Activated CD4-positive, alpha-beta T cell treated with anti-CD3 and anti-CD28 coated beads, Interleukin-2, amount 50 U/mL, for 16 hours (primary cell): Measurements from ENCODE around the gene XYLT1.

Experiments
- DNase-seq: peaks from one replicate; pipeline ENCODE4 v3.0.0-alpha.2; 2020

XYLT1 gene

DNA sequence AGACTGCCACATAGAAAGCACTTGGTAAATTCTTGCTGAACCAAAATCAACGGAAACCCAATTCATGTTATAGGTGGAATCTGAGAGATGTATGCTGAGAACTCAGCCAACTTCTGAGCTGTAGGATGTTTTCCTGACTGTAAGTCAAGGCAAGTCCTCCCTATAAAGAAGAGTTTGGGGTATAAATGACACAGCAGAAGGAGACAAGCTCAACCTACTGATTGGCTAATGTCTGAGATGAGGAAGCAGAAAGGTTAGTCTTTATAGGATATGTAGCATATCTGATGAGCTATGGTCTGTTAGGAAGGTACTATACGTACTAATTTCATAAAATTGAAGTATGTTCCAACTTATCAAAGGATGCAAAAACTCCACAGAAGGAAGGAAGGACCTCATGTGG is 99.5 kb downstream of the XYLT1 start:
- no peak for DNase-seq

DNA sequence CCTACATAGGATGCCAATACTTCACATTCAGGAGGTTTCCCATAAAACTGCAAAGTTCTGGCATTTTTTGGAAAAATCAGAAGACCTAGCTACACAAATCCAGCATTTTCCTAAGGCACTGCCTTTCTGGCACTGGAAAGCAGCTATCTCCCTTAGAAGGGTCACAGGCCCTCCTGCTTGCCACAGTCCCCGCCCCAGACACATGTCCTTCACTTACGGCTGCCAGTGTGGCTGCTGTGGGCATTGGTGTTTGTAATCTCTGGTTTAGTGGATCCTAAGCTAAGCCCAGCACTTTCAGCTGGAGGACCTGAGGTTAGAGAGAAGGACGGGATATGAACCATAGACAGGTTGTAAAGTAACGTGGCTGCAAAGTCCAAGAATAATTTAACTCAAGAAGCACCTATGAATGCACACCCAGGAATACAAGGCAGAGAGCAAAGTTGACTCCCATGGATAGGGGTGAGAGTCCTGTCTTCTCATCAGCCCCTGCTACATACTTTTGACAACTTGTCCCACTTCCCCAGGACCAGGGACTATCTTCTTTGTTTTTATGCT is 100.0 kb downstream of the XYLT1 start:
- no peak for DNase-seq

- peak; percentile 36 for DNase-seq
Observed at GRCh38 chr16:17370223-17370707, 100.5 kb downstream of the XYLT1 start.

DNA sequence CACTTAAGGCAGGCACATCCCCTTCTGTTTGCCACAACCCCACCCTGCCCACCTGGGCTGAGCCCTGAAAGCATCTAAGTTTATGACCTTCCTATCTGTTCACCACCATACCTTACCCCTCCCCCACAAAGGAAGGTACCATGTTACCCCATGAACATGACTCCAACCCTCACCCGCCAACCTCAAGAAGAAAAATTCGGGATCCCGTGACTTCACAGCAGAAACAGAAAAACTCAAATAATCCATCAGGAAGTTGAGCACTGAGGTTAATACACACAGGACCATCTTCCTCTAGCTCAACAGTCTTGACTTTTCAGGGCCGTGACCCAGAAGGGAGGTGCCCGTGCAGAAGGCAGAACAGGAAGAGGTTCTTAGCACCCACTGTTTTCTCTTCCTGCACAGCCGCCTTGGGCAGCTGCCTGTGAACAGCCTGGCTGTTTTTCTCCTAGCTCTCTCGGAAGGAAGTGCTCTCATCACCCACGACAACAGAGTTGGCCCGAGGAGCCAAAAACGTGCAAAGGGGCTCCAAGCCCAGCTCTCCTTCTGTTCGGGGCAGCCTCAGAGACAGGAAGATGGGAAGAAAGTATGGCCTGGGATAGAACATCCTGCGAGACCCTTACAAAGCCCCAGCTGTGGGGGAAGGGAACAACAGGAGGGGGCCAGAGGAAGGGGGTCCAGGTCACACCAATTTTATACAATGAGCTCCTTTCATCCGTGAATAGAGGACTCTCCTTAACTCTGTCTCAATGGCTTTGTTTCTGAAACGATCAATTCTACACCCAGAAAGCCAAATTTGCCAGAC is 101.1 kb downstream of the XYLT1 start:
- peak; percentile 81 for DNase-seq

DNA sequence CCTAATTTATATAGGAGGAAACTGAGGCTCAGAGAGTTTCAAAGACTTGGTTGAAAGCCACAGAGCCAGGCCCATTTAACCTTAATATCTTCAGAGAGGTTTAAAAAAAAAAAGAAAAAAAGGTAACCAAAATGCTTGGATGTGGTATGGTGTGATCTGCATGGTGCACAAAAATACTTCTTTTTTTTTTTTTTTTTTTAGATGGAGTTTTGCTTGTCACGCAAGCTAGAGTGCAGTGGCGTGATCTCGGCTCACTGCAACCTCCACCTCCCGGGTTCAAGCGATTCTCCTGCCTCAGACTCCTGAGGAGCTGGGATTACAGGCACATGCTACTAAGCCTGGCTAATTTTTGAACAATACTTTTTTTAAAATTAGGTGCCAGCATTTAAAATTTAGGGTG is 101.8 kb downstream of the XYLT1 start:
- no peak for DNase-seq

- no peak for DNase-seq
Observed at GRCh38 chr16:17368446-17368845, 102.3 kb downstream of the XYLT1 start.

DNA sequence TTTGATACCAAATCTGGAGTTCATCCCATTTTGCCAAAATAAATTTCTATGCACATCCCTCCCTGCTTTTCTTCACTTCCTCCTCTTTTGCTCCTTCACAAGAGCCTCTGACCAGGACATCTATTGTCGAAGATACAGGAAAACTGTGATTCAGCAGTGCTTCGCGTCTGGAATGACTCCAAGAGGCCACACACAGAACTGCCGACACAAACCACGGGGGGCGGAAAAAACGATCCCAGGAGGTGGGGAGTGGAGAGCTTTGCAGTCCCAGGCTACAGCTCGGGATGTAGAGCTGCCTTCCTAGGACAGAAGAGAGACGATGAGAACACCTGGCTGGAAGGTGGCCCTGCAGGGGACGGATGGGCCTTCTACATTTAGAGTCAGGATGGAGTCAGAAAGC is 102.8 kb downstream of the XYLT1 start:
- no peak for DNase-seq

GRCh38 chr16:17367036-17367435 is 103.7 kb downstream of the XYLT1 start:
- no peak for DNase-seq

DNA sequence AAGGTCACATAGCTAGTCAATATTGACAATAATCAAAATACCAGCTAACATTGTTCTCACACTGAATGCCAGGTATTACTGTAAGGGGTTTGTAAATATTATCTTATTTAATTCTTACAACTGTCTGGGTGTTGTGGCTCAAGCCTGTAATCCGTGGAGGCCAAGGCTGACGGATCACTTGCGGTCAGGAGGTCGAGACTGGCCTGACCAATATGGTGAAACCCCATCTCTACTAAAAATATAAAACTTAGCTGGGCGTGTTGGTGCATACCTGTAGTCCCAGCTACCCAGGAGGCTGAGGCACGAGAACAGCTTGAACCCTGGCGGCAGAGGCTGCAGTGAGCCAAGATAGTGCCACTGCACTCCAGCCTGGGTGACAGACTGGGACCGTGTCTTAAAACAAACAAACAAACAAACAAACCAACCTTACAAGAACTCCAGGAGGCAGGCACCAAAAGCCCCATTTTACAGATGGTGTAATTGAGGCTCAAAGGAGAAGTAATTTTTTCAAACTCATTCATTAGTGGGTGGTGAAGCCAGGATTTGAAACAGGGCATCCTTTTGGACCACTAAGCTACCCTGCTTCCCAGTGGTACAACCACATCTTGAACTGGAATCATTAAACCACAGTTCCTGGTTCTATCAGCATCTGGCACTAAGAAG is 104.3 kb downstream of the XYLT1 start:
- no peak for DNase-seq

DNA sequence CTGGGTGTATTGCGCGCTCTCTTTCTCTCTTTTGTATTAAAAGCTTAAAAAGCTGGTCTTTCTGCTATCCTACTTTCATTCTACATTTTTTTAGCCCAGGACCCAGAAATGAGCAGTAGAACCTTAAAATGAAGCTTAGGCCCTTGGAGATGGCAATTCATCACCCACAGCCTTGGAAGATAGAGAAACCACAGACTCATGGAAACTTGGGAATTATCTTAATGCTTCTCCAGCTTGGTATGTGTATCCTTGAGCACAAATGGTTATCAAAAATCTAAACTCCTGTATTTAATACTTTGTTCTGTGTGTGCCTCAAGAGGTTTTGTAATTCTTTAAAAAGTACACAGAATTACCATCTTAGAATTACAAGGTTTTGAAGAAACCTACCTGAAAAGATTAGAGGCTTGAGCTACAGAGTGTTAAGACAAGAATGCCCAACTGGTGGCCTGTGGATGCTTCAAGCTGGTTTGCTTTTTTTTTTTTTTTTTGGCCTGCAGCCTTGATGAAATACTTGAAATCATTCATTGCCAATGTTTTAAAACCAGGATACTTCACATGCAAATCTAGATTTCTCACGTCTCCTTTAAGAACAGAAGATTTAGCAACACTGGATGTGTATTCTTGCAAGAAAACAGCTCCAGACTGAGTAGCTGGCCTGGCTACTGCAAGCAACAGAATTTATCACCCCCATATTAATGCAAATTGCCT is 105.0 kb downstream of the XYLT1 start:
- no peak for DNase-seq

GRCh38 chr16:17365211-17365541 is 105.6 kb downstream of the XYLT1 start:
- DNase-seq = no peak

DNA sequence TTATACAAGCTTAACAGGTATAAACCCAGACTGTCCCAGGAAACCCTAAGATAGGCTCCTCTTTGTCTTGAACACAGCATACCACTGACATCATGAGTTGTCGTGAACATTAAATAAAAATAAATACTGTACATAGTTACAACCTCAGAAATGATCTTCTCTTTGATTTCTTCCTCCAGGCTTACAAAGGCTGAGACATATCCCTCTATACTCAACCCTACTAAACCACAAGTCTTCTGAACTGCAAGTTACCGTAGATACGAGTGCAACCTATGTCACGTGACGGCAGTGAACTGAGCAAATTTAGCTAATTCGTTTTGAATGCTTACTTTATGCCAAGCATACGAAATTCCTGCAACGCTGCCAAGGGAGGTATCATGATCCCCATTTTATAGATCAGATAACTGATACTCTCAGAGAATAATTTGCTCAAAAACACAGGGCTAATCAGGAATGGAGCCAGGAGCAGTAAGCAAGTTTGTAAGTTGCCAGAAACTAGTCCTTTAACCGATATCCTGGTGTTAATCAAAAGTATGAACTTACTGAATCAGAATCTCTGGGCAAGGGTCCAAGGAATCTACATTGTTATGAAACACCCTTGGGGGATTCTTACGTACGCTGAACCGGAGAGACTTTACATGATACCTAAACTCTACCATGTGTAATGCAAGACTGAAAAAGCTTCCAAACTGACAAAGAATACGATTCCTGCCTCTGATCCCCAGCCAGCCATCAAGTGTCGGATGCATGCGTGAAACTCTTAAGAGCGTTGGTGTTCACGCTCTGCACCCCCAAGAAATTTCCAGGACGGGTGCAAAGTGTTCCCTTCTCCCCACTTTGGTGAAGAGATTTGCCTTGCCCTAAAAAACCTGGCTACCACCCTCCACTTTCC is 106.2 kb downstream of the XYLT1 start:
- DNase-seq = peak; percentile 69

GRCh38 chr16:17362946-17363345 is 107.8 kb downstream of the XYLT1 start:
- DNase-seq = no peak

DNA sequence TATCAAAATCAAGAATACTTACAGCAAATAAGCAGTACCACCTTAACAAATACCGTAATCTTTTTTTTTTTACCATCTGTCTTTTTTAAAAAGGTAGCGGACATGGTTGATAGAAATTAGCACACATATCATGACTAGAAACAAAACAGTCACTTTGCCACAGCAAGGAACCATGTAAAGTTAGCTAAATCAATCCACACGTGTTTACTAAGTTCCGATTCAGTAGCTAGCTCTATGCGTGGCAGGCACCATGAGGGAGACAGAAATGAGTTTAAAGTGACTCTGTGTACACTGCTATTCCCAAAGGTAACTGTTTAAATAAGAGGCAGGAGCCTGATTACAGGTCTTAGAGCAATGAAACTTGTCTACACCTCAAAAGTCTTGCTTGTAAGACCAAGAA is 108.6 kb downstream of the XYLT1 start:
- DNase-seq = no peak

DNA sequence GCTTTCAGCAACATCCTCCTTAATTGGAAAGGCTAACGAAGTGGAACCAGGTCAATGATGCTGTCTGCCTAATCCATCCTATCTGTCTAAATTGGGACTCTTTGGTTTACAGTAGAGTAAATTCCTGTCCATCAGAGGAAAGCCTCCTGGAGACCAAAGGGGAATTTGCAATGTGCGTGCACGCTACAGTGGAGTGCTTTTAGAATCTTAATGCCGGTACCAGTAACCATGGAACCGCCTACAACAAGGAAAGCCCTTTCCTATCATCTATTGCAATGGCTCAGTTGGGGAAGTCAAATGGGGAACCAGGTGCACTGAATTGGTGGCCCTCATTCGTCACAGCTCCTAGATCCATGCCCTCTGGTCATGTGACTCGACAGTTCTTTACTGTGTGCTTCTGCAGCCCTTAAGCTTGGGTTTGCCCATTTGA is 110.1 kb downstream of the XYLT1 start:
- DNase-seq = no peak

DNA sequence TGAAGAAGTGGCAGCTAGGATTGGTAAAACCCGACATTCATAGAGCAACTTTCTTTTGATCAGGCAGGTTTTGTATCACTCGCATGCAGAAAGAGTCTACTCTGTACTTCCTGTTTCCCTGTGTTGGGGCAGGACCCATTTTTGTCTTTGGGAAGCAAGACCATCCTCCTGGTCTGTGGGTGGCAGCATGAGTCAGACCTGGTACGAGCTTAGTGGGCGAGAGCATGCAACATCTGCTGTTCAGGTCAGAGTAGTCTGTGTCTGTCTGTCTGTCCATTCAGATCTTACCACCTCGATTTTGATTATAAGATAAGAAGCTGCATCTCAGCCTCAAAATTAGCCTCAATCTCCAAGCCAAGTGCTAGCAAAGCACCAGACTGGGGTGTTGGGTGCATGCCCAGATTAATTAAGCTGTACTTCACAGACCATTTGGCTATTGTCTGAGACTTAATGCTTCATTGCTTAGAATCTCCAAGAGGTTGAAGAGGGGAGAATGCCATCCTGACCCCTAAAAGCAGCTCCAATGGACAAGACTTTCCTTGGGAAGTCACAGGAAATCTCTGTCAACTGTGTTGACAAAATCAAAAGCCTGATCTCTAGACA is 110.9 kb downstream of the XYLT1 start:
- peak; percentile 79 for DNase-seq

DNA sequence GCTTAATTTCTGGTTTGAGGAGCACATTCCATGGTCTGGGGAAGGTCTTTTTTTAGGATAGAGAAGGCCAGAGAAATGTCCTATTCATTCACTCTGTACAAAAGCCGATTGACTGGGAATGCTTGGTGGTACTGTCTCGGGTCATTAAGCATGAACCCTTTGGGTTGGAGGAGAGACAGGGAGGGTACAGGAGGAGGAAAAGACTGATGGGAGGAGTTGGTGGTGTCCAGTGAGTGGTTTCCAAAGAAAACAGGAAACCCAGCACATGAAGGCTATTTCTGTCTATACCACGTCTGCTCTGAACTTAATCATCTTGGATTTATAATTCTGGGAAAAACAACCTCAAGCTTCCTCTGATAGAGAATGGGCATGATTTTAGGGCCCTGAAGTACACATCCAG is 111.9 kb downstream of the XYLT1 start:
- DNase-seq = no peak

DNA sequence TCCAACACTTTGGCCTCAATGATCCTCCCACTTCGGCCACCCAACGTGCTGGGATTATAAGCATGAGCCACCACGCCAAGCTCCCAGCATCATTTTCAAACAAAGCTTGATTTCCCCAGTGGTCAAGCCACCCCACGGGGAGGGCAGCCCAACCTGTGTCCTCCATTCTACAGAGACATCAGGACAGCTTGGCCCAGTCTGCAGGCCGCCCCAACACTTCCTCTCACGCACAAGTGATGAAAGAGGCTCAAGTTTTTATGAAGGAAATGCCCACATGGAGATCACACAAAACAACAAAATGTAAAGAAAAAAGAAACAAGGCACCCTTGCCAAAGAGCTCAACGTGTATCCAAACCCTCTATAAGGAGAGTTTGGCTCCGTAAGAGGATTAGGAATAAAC is 112.4 kb downstream of the XYLT1 start:
- DNase-seq = no peak

DNA sequence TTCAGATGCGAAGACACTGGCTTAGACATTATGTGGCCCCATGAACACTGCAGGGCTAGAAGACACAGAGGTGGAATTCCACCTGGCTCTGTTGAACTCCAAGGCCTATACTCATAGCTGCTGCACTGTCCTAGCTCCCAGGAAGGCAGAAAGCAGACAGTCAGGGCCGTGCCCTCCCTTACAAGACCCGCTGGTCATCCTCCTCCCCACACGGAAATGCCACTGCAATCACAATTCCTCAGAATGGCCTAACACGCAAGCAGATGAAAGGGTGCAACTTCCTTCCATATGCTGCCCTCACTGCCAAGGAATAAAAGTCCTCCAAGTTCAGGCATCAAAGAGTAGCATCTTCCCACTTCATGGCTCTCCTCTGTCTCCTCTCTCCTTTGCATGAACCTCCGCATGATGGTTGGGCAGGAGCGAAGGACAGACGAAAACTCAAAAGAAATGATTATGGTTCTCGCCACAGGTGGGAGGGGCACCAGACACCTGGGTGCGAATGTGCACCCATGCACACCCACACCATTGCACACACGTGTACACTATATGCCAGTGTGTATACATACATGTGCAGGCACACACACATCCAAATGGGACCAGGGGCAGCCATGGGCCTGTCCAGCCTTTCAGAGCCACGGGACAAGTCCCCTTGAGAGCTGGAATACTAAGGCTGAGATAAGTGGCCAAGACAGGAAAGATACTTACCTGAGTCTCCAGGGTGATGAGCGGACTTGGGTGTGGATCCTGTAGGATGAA is 113.3 kb downstream of the XYLT1 start:
- no peak for DNase-seq

- no peak for DNase-seq
Observed at GRCh38 chr16:17356243-17356933, 114.4 kb downstream of the XYLT1 start.

- DNase-seq = no peak
Observed at GRCh38 chr16:17354685-17355084, 116.1 kb downstream of the XYLT1 start.
